Osteoblast (primary cell): ENCODE data around the gene NEK6. TPM values are rescaled to one million over a fixed set of nuclear protein-coding genes. Genes with fewer than 3 reads are reported as not detected.

Experiments
- DNase-seq: peaks from one replicate; pipeline ENCODE4 v3.0.0; 2011; ENCODE audit warnings: low spot score, mixed read lengths; ENCODE audit not compliant: insufficient read length; ENCODE audit errors: missing footprints
- H2AFZ ChIP-seq: 2 replicates; pipeline ENCODE4 v1.6.0; 2011; ENCODE audit warnings: mild to moderate bottlenecking, low read length
- H3K27ac ChIP-seq: 2 replicates; pipeline ENCODE4 v1.5.1; 2011; ENCODE audit warnings: mild to moderate bottlenecking, low read depth, low read length, moderate library complexity
- H3K27me3 ChIP-seq: 2 replicates; pipeline ENCODE4 v1.6.0; 2012; ENCODE audit warnings: mild to moderate bottlenecking, control low read depth, inconsistent platforms, low read length, moderate library complexity; ENCODE audit not compliant: insufficient read depth
- H3K36me3 ChIP-seq: 2 replicates; pipeline ENCODE4 v1.5.1; 2011; ENCODE audit warnings: mild to moderate bottlenecking, low read length, control low read depth, moderate library complexity; ENCODE audit not compliant: insufficient read depth
- H3K4me1 ChIP-seq: 2 replicates; pipeline ENCODE4 v1.5.1; 2011; ENCODE audit warnings: mild to moderate bottlenecking, low read length, control low read depth, moderate library complexity; ENCODE audit not compliant: insufficient read depth
- H3K4me2 ChIP-seq: 2 replicates; pipeline ENCODE4 v1.6.0; 2011; ENCODE audit warnings: mild to moderate bottlenecking, low read length; ENCODE audit not compliant: insufficient read depth
- H3K4me3 ChIP-seq: fragments of 200-600 bp; sonication (generic); 3 replicates; pipeline ENCODE4 v1.5.1; 2012; ENCODE audit warnings: mild to moderate bottlenecking, low read length, inconsistent platforms; ENCODE audit not compliant: insufficient read depth
- H3K79me2 ChIP-seq: 2 replicates; pipeline ENCODE4 v1.6.0; 2012; ENCODE audit warnings: mild to moderate bottlenecking, low read length, control low read depth, inconsistent platforms; ENCODE audit not compliant: insufficient read depth
- H3K9me3 ChIP-seq: 2 replicates; pipeline ENCODE4 v1.5.1; 2011; ENCODE audit warnings: low read depth, low read length, control low read depth
- H4K20me1 ChIP-seq: 2 replicates; pipeline ENCODE4 v1.6.0; 2012; ENCODE audit warnings: mild to moderate bottlenecking, low read length, control low read depth; ENCODE audit not compliant: insufficient read depth
- total RNA-seq: library from RNA; depleted of rRNA; stranded (reverse); fragments of >200 nt; gene quantifications from 2 replicates; pipeline ENCODE4 v1.2.3, GENCODE V29; 2012
- TF ChIP-seq, protein P1 (sequence below): IDR thresholded peaks from 2 replicates; pipeline ENCODE4 v1.5.1; 2011; ENCODE audit warnings: mild to moderate bottlenecking, low read depth, low read length, moderate library complexity; ENCODE audit errors: extremely low read depth

The NEK6 gene
- total RNA-seq, 1 donor, result 128 TPM

DNA sequence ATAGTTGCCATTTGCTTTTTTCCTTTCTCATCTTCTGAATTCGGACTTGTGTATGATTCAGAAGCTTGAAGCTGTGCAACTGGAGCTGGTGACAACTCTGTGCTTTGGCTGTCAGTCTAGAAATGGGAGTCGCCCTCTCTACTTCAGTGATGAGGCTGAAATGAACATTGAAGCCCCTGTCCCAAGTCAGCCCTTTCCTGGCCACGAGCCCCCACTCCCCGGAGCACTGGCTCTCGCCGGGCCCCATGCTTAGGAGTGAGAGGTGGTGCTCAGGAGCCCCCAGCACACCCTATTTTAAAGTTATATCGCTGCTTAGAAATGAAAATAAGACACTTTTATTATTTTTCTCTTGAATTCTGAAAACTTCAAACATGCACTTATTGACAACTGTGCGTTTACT, 91.5 kb downstream of the NEK6 start:
- TF ChIP-seq, protein P1, sequence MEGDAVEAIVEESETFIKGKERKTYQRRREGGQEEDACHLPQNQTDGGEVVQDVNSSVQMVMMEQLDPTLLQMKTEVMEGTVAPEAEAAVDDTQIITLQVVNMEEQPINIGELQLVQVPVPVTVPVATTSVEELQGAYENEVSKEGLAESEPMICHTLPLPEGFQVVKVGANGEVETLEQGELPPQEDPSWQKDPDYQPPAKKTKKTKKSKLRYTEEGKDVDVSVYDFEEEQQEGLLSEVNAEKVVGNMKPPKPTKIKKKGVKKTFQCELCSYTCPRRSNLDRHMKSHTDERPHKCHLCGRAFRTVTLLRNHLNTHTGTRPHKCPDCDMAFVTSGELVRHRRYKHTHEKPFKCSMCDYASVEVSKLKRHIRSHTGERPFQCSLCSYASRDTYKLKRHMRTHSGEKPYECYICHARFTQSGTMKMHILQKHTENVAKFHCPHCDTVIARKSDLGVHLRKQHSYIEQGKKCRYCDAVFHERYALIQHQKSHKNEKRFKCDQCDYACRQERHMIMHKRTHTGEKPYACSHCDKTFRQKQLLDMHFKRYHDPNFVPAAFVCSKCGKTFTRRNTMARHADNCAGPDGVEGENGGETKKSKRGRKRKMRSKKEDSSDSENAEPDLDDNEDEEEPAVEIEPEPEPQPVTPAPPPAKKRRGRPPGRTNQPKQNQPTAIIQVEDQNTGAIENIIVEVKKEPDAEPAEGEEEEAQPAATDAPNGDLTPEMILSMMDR, result no peak
- Histone ChIP-seq H3K9me3 (no peaks in the 10 kb centered on the region), H3K27ac (no peak overlapping the region), H3K36me3 (peaks cover 96% of the 10 kb centered on the region), H3K79me2 (peaks cover 8% of the 10 kb centered on the region), H2AFZ (no peak overlapping the region), H3K27me3 (no peaks in the 10 kb centered on the region), H3K4me1 (no peaks in the 10 kb centered on the region), H3K4me3 (no peak overlapping the region), H3K4me2 (no peak overlapping the region), H4K20me1 (peaks cover 39% of the 10 kb centered on the region)
- DNase-seq, result peak; percentile 78

DNA sequence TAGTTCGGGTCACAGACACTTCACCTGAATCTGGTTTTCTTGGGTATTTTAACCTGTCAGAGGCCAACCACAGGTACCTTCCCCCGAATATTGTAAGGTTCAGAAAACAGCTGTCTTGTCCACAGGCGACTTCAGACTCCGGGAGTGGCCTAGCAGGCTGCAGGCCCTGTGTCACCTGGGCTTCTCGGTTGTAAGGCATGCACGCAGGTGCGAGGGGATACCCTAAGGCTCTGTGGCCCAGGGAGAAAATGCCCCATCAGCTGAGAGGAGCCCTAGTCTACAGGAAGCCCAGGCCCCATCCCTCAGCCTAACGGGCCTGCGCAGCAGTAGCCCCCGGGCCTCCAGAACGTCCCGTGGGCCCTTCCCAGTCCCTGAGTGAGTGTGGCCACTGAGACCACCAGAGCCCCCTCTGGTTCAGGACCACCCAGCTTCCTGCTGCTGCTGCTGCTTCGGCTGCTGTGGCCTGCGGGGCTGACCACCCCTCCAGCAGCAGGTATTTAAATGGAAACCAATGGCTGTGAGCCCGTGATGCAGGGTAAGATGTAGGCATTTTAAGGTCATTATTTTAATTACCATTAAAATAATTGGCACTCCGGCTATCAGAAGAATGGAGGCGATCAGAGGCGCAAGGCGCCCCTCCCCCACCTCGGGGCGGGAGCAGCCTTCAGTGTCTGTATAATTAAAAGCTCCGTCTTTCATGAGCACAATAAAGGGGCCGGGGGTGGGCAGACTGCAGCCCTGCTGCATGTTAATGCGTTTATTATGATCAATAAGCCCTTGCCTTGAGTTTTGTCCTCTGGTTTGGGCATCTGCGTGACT, 92.1 kb downstream of the NEK6 start:
- H3K9me3 ChIP-seq, result no peaks in the 10 kb centered on the region
- H2AFZ ChIP-seq, result no peak overlapping the region
- no peaks in the 10 kb centered on the region for H3K4me1 ChIP-seq
- peaks cover 44% of the 10 kb centered on the region for H4K20me1 ChIP-seq
- H3K27ac ChIP-seq, result no peak overlapping the region
- peaks cover 96% of the 10 kb centered on the region for H3K36me3 ChIP-seq
- no peaks in the 10 kb centered on the region for H3K27me3 ChIP-seq
- DNase-seq, result peak; percentile 76
- no peak overlapping the region for H3K4me2 ChIP-seq
- TF ChIP-seq, protein P1, result no peak
- H3K4me3 ChIP-seq, result no peak overlapping the region
- H3K79me2 ChIP-seq, result peaks cover 10% of the 10 kb centered on the region

DNA sequence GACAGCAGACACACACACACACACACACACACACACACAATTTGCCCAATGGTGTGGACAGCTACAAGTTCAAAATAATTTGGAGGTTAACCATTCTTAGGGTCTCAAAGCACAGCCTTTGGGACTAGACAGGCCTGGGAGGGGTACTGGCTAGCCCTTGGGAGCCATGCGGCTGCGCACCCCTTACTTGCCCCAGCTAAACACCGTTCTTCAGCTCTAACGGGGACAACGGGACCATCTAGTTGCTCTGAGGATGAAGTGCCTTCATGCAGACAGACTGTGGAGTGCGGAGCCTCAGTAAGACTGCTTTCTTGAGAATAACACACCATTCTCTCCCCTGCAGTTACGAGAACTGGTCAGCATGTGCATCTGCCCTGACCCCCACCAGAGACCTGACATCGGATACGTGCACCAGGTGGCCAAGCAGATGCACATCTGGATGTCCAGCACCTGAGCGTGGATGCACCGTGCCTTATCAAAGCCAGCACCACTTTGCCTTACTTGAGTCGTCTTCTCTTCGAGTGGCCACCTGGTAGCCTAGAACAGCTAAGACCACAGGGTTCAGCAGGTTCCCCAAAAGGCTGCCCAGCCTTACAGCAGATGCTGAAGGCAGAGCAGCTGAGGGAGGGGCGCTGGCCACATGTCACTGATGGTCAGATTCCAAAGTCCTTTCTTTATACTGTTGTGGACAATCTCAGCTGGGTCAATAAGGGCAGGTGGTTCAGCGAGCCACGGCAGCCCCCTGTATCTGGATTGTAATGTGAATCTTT, 92.9 kb downstream of the NEK6 start:
- Histone ChIP-seq H3K9me3 (no peaks in the 10 kb centered on the region), H3K4me3 (no peak overlapping the region), H3K27ac (no peak overlapping the region), H4K20me1 (peaks cover 49% of the 10 kb centered on the region), H3K36me3 (peaks cover 95% of the 10 kb centered on the region), H3K79me2 (peaks cover 17% of the 10 kb centered on the region), H3K4me1 (no peaks in the 10 kb centered on the region), H3K4me2 (no peak overlapping the region), H3K27me3 (no peaks in the 10 kb centered on the region), H2AFZ (no peak overlapping the region)
- DNase-seq, result peak; percentile 66
- TF ChIP-seq, protein P1, result no peak
